SK-N-MC (cell line): ENCODE measurements around the gene BLOC1S5.

Experiments
- DNase-seq: peaks from one replicate; pipeline ENCODE4 v3.0.0-alpha.2; 2011; ENCODE audit warnings: low read depth, low spot score
- H3K27ac ChIP-seq: fragments of 200-600 bp; sonication (generic); 2 replicates; pipeline ENCODE4 v1.5.1; 2016; ENCODE audit warnings: mixed run types
- H3K36me3 ChIP-seq: fragments of 200-600 bp; sonication (generic); 2 replicates; pipeline ENCODE4 v1.6.1; 2017; ENCODE audit warnings: antibody characterized with exemption, low read length, mixed read lengths; ENCODE audit not compliant: insufficient read depth
- H3K4me3 ChIP-seq: fragments of 200-600 bp; sonication (generic); 2 replicates; pipeline ENCODE4 v1.5.1; 2016
- H3K9ac ChIP-seq: fragments of 200-600 bp; sonication (generic); 2 replicates; pipeline ENCODE4 v1.8.0; 2017; ENCODE audit warnings: mixed run types, mixed read lengths; ENCODE audit not compliant: insufficient read length
- H3K9me3 ChIP-seq: fragments of 200-600 bp; sonication (generic); 2 replicates; pipeline ENCODE4 v1.6.1; 2017; ENCODE audit warnings: low read depth, mild to moderate bottlenecking, antibody characterized with exemption, low read length, moderate library complexity, mixed read lengths
- EZH2 ChIP-seq: fragments of 200-600 bp; sonication (generic); IDR thresholded peaks from one replicate; pipeline ENCODE4 v1.6.1; 2017; ENCODE audit warnings: antibody characterized with exemption
- FOXP2 ChIP-seq: optimal IDR thresholded peaks from 2 replicates; pipeline ENCODE3; 2011; ENCODE audit warnings: mild to moderate bottlenecking, moderate library complexity; ENCODE audit not compliant: insufficient read depth; ENCODE audit errors: extremely low read length, control extremely low read depth
- POLR2AphosphoS5 ChIP-seq: IDR thresholded peaks from 2 replicates; pipeline ENCODE4 v1.6.1; 2012; ENCODE audit warnings: mild to moderate bottlenecking, low read depth, low read length, borderline replicate concordance

The BLOC1S5 gene

DNA sequence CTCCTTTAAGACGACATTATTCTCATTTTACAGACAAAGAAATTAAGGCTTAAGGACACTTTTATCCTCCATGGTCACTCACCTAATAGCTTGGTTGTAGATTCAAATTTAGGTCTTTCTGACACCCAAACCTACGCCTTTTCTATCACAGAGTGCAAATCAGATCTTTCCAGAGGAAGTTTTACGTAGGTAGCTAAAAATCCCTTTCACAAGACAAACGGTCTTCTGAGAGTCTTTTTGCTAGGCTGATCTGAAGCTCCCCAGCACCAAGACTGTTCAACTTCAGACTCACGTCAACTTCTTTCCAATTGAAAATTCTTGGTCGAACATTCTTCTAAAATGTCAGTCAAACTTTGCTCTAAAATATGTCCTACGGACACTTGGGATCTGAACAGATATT lies 46.5 kb downstream of the BLOC1S5 start:
- H3K9me3 ChIP-seq = no peaks in the 10 kb centered on the region
- H3K4me3 ChIP-seq = no peak overlapping the region
- no peak overlapping the region for H3K9ac ChIP-seq
- peaks cover 9% of the 10 kb centered on the region for H3K36me3 ChIP-seq
- no peak overlapping the region for H3K27ac ChIP-seq
- TF ChIP-seq POLR2AphosphoS5 (no peak), FOXP2 (no peak), EZH2 (no peak)
- no peak for DNase-seq

DNA sequence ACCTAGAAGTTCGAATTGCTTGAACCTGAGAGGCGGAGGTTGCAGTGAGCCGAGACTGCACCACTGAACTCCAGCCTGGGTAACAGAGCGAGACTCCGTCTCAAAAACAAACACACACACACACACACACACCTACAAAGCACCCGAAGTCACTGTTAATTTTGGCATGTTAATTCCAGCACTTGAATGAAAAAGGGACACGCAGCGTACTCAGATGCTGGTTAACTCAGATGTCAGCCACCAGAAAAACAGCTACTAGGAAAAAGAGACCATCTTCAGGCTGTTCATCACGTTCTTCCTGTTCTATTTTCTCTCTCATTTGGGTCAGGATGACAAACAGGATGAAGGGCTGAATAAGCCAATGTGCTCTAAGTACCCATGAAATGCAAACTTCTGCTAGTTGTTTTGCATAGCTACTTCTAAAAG lies 46.9 kb downstream of the BLOC1S5 start:
- H3K4me3 ChIP-seq = no peak overlapping the region
- H3K9ac ChIP-seq = no peak overlapping the region
- H3K36me3 ChIP-seq = peaks cover 9% of the 10 kb centered on the region
- TF ChIP-seq FOXP2 = no peak
- DNase-seq = no peak
- H3K27ac ChIP-seq = no peak overlapping the region
- no peaks in the 10 kb centered on the region for H3K9me3 ChIP-seq

DNA sequence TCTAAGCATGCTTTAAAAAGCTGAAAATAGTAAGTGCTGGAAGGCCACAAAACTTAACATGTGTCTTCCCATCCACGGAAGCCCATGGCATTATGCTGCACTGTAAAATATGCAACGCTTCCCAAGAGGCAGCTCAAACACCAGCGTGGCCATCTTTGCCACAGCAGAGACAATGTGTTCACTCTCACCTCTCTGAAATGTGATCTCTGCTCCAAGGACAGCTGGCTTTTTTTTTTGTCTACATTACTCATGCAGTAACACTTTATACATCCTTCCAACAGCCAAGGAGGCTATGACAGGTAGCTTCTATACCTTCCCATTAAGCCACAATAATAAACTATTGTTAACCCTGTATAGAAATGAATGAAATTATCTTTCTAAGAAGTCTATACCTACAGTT lies 49.2 kb downstream of the BLOC1S5 start:
- TF ChIP-seq FOXP2 (no peak), POLR2AphosphoS5 (no peak), EZH2 (no peak)

DNA sequence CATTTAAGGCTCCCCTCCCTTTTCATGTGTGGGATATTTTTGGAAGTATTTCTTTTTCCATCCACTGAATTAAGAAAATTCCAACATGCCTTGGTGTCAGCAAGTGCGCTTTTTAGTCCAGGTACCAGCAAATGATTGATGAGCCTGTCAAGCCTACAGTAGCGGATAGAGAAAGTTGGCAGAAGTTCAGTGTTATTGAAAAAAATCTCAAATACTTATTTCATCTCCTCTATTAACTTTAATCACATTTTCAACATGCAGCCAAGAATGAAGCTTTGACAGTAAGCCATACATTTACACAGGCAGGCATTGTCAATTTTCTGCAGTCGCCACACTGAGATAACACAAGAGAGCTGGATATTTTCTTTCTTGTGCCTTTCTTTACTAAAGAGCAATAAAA lies 50.4 kb downstream of the BLOC1S5 start:
- no peak for DNase-seq
- Histone ChIP-seq H3K36me3 (peaks cover 9% of the 10 kb centered on the region), H3K9ac (no peak overlapping the region), H3K9me3 (no peaks in the 10 kb centered on the region), H3K4me3 (no peak overlapping the region), H3K27ac (peak overlapping the region; percentile 47; the same call in 1 of the 2 replicates)
- no peak for TF ChIP-seq EZH2
- no peak for TF ChIP-seq POLR2AphosphoS5
- TF ChIP-seq FOXP2 = no peak

More for the DNA sequence above, 49.2 kb downstream of the BLOC1S5 start:
- H3K27ac ChIP-seq = no peak overlapping the region
- H3K36me3 ChIP-seq = peaks cover 9% of the 10 kb centered on the region
- H3K9me3 ChIP-seq = no peaks in the 10 kb centered on the region
- H3K4me3 ChIP-seq = no peak overlapping the region
- DNase-seq = no peak
- no peak overlapping the region for H3K9ac ChIP-seq

DNA sequence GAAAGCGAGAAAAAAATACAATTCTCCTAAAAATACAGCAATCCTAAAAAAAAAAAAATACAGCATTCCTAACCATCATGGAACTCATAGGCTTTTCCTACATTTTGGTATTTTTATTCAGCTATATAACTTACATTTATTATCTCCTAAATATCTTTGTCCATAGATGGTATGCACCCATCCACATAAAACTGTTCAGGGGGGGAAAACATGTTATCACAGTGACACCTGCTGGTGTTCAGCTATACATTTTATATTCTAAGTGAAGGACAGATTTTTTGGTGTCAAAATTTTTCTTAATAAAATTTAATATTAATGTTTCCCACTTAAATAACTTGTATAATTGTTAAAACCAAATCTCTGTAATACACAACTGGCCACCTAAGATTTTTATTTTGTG lies 58.0 kb downstream of the BLOC1S5 start:
- no peak overlapping the region for H3K27ac ChIP-seq
- H3K9ac ChIP-seq = no peak overlapping the region
- TF ChIP-seq EZH2 (no peak), POLR2AphosphoS5 (no peak), FOXP2 (no peak)
- H3K36me3 ChIP-seq = no peaks in the 10 kb centered on the region
- no peak overlapping the region for H3K4me3 ChIP-seq
- no peaks in the 10 kb centered on the region for H3K9me3 ChIP-seq
- no peak for DNase-seq

DNA sequence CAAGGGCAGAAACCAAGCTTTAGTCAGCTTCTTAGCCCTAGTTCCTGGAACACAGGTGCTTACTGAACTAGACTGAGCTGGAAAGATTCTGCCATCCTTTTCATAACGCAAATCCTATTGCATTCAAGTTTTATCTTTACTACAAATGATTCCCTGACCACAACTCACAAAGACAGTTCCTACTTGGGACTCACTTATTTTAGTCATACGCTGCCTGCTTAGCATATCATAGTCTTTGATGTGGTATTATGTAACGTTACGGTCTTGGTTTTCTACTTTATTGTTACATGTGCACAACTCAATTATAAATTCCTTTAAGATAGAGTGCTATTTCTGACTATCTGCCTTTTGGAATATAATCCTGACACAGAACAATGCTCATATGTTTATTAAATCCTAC lies 59.1 kb downstream of the BLOC1S5 start:
- TF ChIP-seq FOXP2 (no peak), POLR2AphosphoS5 (no peak), EZH2 (no peak)
- DNase-seq = no peak
- no peak overlapping the region for H3K4me3 ChIP-seq
- H3K36me3 ChIP-seq = no peaks in the 10 kb centered on the region
- no peak overlapping the region for H3K27ac ChIP-seq
- H3K9ac ChIP-seq = no peak overlapping the region
- no peaks in the 10 kb centered on the region for H3K9me3 ChIP-seq

DNA sequence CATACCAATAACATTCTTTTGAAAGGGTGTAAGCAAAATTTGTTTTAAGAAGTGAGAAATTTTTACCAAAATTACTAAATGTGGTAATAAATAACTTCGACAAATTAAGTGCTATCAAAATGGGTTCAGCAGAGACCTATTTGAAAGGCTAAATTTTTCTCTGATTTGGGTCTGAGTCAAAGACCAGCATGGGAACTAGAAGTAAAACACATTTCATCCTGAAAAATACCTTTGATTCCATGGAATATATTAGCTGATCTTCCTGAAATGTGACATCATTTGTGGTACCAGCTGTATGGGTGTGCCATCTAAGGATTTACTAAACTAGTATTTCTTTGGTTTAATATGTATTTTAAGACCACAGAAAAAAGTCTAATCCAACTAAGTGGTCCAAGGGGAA lies 63.6 kb downstream of the BLOC1S5 start:
- DNase-seq = no peak
- Histone ChIP-seq H3K27ac (no peak overlapping the region), H3K4me3 (no peak overlapping the region), H3K9me3 (no peaks in the 10 kb centered on the region), H3K36me3 (no peaks in the 10 kb centered on the region), H3K9ac (no peak overlapping the region)
- no peak for TF ChIP-seq EZH2
- TF ChIP-seq FOXP2 = no peak
- TF ChIP-seq POLR2AphosphoS5 = no peak

DNA sequence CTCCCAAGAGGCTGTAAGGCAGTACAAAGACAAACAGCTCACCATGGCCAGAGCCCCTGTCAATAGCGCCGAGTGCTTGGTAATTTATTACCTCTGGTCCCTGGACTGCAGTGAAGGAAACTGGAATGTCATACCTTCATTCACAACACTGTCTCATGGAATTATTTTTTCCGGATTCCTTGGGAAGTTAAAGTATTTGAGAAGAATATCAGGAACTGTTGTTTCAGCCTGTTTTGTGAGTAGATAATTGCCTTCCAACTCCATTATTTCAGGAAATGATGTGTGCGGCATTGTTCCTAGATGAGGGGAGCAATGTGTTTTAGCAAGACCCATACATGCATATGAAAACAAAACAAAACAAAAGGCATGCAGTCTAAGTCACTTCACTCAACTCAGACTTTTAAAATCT lies 64.0 kb downstream of the BLOC1S5 start:
- Histone ChIP-seq H3K9me3 (no peaks in the 10 kb centered on the region), H3K36me3 (no peaks in the 10 kb centered on the region), H3K4me3 (no peak overlapping the region), H3K27ac (no peak overlapping the region), H3K9ac (no peak overlapping the region)
- TF ChIP-seq POLR2AphosphoS5 (no peak), EZH2 (no peak), FOXP2 (no peak)
- DNase-seq = no peak

DNA sequence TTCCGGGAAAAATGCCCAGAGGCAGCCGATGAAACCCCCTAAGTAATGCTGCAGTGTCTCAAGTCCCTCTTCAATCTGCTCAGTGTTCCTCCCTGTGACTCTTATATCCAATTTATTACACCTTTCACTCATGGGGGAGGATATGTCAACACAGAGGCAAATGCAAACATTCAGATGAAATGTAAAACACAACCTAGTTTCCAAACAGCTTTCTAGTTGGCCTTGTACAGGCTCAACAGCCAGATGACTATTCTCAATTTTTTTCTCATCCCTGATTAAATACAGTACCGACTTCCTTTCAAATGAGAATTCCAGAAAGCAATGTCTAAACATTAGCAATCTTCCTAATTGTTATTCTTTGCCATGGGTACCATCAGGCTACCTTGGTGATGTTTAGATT lies 65.0 kb downstream of the BLOC1S5 start:
- Histone ChIP-seq H3K27ac (no peak overlapping the region), H3K4me3 (no peak overlapping the region), H3K9ac (no peak overlapping the region), H3K36me3 (no peaks in the 10 kb centered on the region), H3K9me3 (no peaks in the 10 kb centered on the region)
- DNase-seq = no peak
- TF ChIP-seq EZH2 (no peak), POLR2AphosphoS5 (no peak), FOXP2 (no peak)
